ENCODE results near the gene LIMCH1. TPM values are rescaled to one million over a fixed set of nuclear protein-coding genes. Genes with fewer than 3 reads are reported as not detected.
"Not testable (repeated sequence)": the region's sequence is repeated elsewhere in the genome, so short reads cannot be mapped to it uniquely, and the experiment has no call there.

Gene LIMCH1
- polyA plus RNA-seq, 10 donors: 67.3 to 152 (median 119) TPM

GRCh38 chr4:41640906-41641305 lies 102.9 kb downstream of the LIMCH1 start:
- DNase-seq: no peak

GRCh38 chr4:41642746-41643145 lies 104.8 kb downstream of the LIMCH1 start:
- not testable (repeated sequence) for DNase-seq

GRCh38 chr4:41643331-41643730 lies 105.4 kb downstream of the LIMCH1 start:
- no peak for DNase-seq

- peak; percentile 59 to 88 (median 80) for DNase-seq
These were observed 106.4 kb downstream of the LIMCH1 start for GRCh38 chr4:41644288-41644914.

- DNase-seq: no peak
These were observed 106.9 kb downstream of the LIMCH1 start for GRCh38 chr4:41644915-41645295.

GRCh38 chr4:41645728-41646390 lies 107.9 kb downstream of the LIMCH1 start:
- DNase-seq: no peak

- no peak for DNase-seq
These were observed 108.9 kb downstream of the LIMCH1 start for GRCh38 chr4:41646862-41647261.

GRCh38 chr4:41647383-41647782 lies 109.4 kb downstream of the LIMCH1 start:
- no peak for DNase-seq

- not testable (repeated sequence) for DNase-seq
These were observed 113.2 kb downstream of the LIMCH1 start for GRCh38 chr4:41651150-41651549.

- DNase-seq: no peak
These were observed 115.0 kb downstream of the LIMCH1 start for GRCh38 chr4:41652971-41653370.

- DNase-seq: no peak
These were observed 115.6 kb downstream of the LIMCH1 start for GRCh38 chr4:41653523-41653922.

- DNase-seq: no peak
These were observed 117.2 kb downstream of the LIMCH1 start for GRCh38 chr4:41655177-41655576.

GRCh38 chr4:41656106-41656505 lies 118.1 kb downstream of the LIMCH1 start:
- no peak for DNase-seq

- DNase-seq: peak in 1 of 3 donors; percentile 37
These were observed 118.9 kb downstream of the LIMCH1 start for GRCh38 chr4:41656572-41657520.

GRCh38 chr4:41657561-41657960 lies 119.6 kb downstream of the LIMCH1 start:
- no peak for DNase-seq

- no peak for DNase-seq
These were observed 120.2 kb downstream of the LIMCH1 start for GRCh38 chr4:41658163-41658562.

GRCh38 chr4:41660352-41660751 lies 122.4 kb downstream of the LIMCH1 start:
- DNase-seq: no peak

- peak; percentile 49 to 82 (median 76) for DNase-seq
These were observed 123.6 kb downstream of the LIMCH1 start for GRCh38 chr4:41661442-41662076.

- DNase-seq: no peak
These were observed 127.8 kb downstream of the LIMCH1 start for GRCh38 chr4:41665636-41666207.

GRCh38 chr4:41668024-41668423 lies 130.1 kb downstream of the LIMCH1 start:
- no peak for DNase-seq

- no peak for DNase-seq
These were observed 132.6 kb downstream of the LIMCH1 start for GRCh38 chr4:41670530-41670929.

GRCh38 chr4:41670982-41671381 lies 133.0 kb downstream of the LIMCH1 start:
- no peak for DNase-seq
